Mesendoderm (in vitro differentiated cells): ENCODE data around the gene COL9A2.

Source experiments
- DNase-seq: peaks from one replicate; pipeline ENCODE4 v3.0.0; 2013
- H2AK5ac ChIP-seq: 2 replicates; pipeline ENCODE4 v1.6.1; 2013; ENCODE audit warnings: low read length, inconsistent platforms
- H2BK120ac ChIP-seq: 2 replicates; pipeline ENCODE4 v1.6.1; 2013; ENCODE audit warnings: low read depth, mild to moderate bottlenecking, low read length, moderate library complexity, mixed read lengths
- H2BK15ac ChIP-seq: replicated peaks from 2 replicates; pipeline ENCODE4 v1.6.1; 2013; ENCODE audit warnings: low read depth, mild to moderate bottlenecking, moderate library complexity
- H2BK5ac ChIP-seq: 2 replicates; pipeline ENCODE4 v1.6.1; 2013; ENCODE audit warnings: low read length, inconsistent platforms
- H3K18ac ChIP-seq: 2 replicates; pipeline ENCODE4 v1.6.1; 2013; ENCODE audit warnings: mild to moderate bottlenecking, low read length, mixed read lengths
- H3K23ac ChIP-seq: one replicate; pipeline ENCODE4 v1.6.1; 2013; ENCODE audit warnings: low read length
- H3K27ac ChIP-seq: 2 replicates; pipeline ENCODE4 v1.5.1; 2013; ENCODE audit warnings: low read depth, mild to moderate bottlenecking, inconsistent platforms, low read length, moderate library complexity
- H3K27me3 ChIP-seq: 2 replicates; pipeline ENCODE4 v1.6.1; 2013; ENCODE audit warnings: low read length, control low read depth, mild to moderate bottlenecking, inconsistent platforms; ENCODE audit not compliant: insufficient read depth, poor library complexity
- H3K36me3 ChIP-seq: 2 replicates; pipeline ENCODE4 v1.6.1; 2013; ENCODE audit warnings: low read length, inconsistent platforms; ENCODE audit not compliant: control insufficient read depth, insufficient read depth
- H3K4ac ChIP-seq: one replicate; pipeline ENCODE4 v1.6.1; 2013; ENCODE audit warnings: low read depth, mild to moderate bottlenecking, low read length, moderate library complexity
- H3K4me1 ChIP-seq: 2 replicates; pipeline ENCODE4 v1.6.1; 2013; ENCODE audit warnings: low read depth, low read length, inconsistent platforms; ENCODE audit not compliant: control insufficient read depth
- H3K4me2 ChIP-seq: 2 replicates; pipeline ENCODE4 v1.6.1; 2013; ENCODE audit warnings: low read length
- H3K4me3 ChIP-seq: 2 replicates; pipeline ENCODE4 v1.5.1; 2013; ENCODE audit warnings: mild to moderate bottlenecking, low read length
- H3K56ac ChIP-seq: one replicate; pipeline ENCODE4 v1.6.1; 2013; ENCODE audit warnings: low read length
- H3K79me1 ChIP-seq: 2 replicates; pipeline ENCODE4 v1.6.1; 2013; ENCODE audit warnings: low read length, inconsistent platforms
- H3K79me2 ChIP-seq: 2 replicates; pipeline ENCODE4 v1.6.1; 2013; ENCODE audit warnings: mild to moderate bottlenecking, low read length; ENCODE audit not compliant: control insufficient read depth, insufficient read depth
- H3K9ac ChIP-seq: 2 replicates; pipeline ENCODE4 v1.6.1; 2013; ENCODE audit warnings: low read length, inconsistent platforms
- H4K5ac ChIP-seq: one replicate; pipeline ENCODE4 v1.6.1; 2013; ENCODE audit warnings: low read length
- H4K8ac ChIP-seq: one replicate; pipeline ENCODE4 v1.6.1; 2013; ENCODE audit warnings: low read depth, mild to moderate bottlenecking, control low read depth, low read length, moderate library complexity
- WGBS: extraction: QIAGEN DNeasy Blood & Tissue Kit; methylation state at CpG from one replicate; pipeline ENCODE4 v1.1.7; 2013; ENCODE audit warnings: low lambda C conversion rate, missing lambda C conversion rate; ENCODE audit not compliant: insufficient coverage; ENCODE audit errors: extremely low coverage; 5-methylcytosine and 5-hydroxymethylcytosine counted together

The COL9A2 gene

DNA sequence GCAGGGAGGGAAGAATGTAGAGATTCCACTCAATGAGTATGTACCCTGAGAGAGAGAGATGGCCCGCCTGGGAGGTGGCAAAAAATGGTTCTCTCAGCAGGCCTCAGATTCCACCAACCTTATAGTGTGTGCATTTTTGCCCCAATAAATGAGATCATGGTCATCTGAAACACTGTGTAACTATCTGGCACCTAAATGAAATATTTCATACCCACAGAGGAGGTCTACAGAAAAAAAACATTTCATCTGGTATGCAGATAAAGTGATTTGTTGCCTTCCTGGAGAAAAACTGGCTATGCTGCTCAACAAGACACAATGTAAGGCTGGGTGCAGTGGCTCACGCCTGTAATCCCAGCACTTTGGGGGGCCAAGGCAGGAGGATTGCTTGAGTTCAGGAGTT, 64.5 kb downstream of the COL9A2 start:
- Histone ChIP-seq H3K36me3 (no peaks in the 10 kb centered on the region), H3K18ac (no peak overlapping the region), H3K56ac (no peak overlapping the region), H3K4me2 (no peak overlapping the region), H2AK5ac (no peak overlapping the region), H3K79me2 (peaks cover 2% of the 10 kb centered on the region), H3K4me3 (no peak overlapping the region), H4K5ac (no peak overlapping the region), H3K4ac (no peak overlapping the region), H3K9ac (no peak overlapping the region), H2BK15ac (no peak overlapping the region), H4K8ac (no peak overlapping the region), H2BK5ac (no peak overlapping the region), H3K27me3 (no peaks in the 10 kb centered on the region), H3K4me1 (peaks cover 3% of the 10 kb centered on the region), H3K27ac (no peak overlapping the region), H3K79me1 (no peaks in the 10 kb centered on the region), H2BK120ac (no peak overlapping the region), H3K23ac (no peak overlapping the region)
- no CpG with 5 or more reads among the region's 2 CpGs for WGBS
- no peak for DNase-seq

DNA sequence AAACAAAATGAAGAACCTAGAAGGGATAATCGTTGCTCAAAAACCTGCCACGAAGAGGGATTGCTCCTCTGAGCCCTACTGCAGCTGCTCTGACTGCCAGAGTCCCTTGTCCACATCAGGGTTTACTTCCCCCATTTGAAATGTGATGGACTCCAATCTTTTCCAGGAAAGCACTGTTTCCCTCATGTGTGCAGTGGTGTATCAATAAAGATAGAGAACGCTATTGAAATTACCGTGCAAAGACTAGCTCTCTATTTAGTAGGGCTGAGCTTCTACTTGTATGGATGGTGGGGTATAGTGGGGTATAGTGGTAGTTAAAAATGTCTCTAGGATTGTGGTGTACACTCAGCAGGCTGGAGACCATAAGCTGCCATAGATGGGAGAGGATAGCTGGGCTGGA, 65.6 kb downstream of the COL9A2 start:
- H3K4me2 ChIP-seq: no peak overlapping the region
- no peak overlapping the region for H2BK15ac ChIP-seq
- no peak overlapping the region for H3K56ac ChIP-seq
- no peaks in the 10 kb centered on the region for H3K4me1 ChIP-seq
- H4K5ac ChIP-seq: no peak overlapping the region
- H3K27me3 ChIP-seq: no peaks in the 10 kb centered on the region
- no peaks in the 10 kb centered on the region for H3K79me2 ChIP-seq
- no peak overlapping the region for H3K18ac ChIP-seq
- no peaks in the 10 kb centered on the region for H3K79me1 ChIP-seq
- no peak overlapping the region for H3K9ac ChIP-seq
- no peak overlapping the region for H3K4me3 ChIP-seq
- no peak overlapping the region for H2AK5ac ChIP-seq
- H2BK120ac ChIP-seq: no peak overlapping the region
- H3K4ac ChIP-seq: no peak overlapping the region
- WGBS: no CpG with 5 or more reads among the region's 4 CpGs
- no peak overlapping the region for H3K23ac ChIP-seq
- no peak overlapping the region for H4K8ac ChIP-seq
- H3K36me3 ChIP-seq: no peaks in the 10 kb centered on the region
- no peak overlapping the region for H3K27ac ChIP-seq
- DNase-seq: no peak
- no peak overlapping the region for H2BK5ac ChIP-seq
